UCSD-AML1 (cell line): ENCODE measurements around the gene C16orf92.

Experiments used
- DNase-seq: peaks from one replicate; lab custom pipeline; 2025; ENCODE audit not compliant: unreplicated experiment; lab: John Stamatoyannopoulos, UW

C16orf92 gene

DNA sequence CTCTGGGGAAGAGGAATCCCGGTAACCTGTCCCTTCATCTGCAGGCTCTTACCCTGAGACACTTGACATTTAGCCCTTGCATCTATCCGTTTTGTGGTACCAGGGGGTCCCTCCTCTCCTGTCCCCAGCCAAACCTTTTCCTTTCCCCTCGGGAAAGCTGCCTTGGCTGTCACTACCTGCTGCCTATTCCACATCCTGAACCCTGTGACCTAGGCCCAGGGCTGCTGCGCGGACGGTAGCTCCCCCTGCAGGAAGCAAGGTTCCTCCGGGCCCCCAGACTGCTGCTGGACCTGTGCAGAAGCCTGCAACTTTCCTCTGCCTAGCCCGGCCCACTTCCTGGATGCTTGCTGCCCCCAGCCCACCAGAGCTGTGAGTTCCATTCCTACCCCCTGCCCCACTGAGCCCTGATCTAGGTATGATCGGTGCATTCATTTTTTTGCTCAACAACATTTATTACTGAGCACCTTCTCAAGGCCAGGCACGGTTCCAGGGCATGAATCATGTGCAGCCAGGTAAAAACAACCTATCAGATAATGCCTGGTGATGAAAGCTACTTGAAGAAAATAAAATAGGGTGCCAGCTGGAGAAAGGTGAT, 32.1 kb downstream of the C16orf92 start:
- DNase-seq, result peak; percentile 65

DNA sequence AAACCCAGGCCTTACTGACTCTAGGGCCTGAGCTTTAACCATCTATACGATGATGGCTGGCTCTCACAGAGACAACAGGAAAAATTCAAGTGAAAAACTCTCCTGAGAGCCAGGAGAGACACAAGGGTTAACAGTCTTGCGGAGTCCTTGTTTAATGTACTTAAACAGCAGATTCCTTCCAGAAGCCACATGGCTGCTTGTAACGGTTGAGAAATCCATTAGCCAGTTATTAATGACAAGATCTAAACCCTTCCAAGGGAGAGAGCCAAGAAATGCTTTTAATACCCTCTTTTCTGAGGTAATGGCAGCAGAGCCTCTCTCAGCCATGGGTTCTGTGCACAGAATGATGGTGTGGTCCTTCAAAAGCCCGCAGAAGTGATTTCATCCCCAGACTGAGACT, 37.3 kb downstream of the C16orf92 start:
- DNase-seq, result no peak

DNA sequence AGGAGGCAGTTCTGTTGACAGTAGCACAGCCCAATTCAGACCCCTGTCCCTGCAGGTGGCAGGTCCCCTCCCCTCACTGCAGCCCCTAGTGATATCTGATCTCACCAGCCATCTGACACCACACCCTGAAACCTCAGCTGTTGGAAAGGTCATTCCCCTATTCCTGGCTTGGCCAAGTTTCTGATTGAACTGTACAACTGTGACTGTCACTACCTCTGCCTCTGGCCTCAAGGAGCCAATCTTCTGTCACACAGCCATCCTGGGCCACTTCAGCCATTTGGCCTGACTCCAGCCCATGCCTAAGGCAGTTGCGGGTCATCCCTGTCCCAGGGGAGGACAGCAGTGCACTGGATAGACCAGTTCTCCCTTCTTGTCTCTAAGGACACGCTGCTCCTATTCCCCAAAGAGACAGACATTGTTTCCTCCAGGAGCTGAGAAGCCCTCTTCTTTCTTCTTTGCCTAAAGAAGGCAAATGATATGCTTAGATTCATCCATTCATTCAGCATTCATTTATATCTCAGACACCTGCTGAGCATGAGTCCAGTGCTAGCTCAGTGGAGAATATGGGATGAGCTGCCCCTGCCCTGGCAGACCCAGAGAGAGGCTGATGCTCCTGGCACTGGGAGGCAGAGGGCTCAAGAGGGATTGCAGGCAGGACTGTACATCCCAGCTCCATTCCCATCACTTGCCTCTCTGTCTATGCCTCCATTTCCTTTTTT, 38.0 kb downstream of the C16orf92 start:
- no peak for DNase-seq

DNA sequence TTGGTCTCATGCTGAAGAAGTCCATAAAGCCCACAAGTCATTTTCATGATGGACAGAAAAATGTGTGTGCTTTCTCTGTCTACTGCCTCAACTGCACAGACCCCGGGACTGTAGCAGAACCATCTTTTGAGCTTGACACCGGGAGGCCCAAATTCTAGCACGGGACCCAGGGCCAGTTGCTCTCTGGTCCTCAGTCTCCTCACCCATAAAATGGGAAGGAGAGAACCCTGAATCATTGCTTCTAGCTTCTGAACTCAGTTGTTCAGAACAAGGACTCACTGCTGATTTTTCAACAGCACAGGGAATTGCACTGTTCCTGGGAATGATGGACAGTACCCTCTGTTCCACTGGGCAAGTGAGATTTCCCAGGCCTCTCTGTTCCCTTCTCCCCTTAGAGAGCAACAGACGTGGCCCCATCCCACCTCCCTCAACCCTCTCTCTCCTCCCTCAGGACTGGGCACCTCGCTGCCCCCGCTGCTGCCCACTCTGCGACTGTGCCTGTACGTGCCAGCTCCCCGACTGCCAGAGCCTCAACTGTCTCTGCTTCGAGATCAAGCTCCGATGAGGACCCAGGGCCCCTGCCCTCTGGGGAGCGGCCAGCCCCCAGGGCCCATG, 40.4 kb downstream of the C16orf92 start:
- DNase-seq, result no peak

DNA sequence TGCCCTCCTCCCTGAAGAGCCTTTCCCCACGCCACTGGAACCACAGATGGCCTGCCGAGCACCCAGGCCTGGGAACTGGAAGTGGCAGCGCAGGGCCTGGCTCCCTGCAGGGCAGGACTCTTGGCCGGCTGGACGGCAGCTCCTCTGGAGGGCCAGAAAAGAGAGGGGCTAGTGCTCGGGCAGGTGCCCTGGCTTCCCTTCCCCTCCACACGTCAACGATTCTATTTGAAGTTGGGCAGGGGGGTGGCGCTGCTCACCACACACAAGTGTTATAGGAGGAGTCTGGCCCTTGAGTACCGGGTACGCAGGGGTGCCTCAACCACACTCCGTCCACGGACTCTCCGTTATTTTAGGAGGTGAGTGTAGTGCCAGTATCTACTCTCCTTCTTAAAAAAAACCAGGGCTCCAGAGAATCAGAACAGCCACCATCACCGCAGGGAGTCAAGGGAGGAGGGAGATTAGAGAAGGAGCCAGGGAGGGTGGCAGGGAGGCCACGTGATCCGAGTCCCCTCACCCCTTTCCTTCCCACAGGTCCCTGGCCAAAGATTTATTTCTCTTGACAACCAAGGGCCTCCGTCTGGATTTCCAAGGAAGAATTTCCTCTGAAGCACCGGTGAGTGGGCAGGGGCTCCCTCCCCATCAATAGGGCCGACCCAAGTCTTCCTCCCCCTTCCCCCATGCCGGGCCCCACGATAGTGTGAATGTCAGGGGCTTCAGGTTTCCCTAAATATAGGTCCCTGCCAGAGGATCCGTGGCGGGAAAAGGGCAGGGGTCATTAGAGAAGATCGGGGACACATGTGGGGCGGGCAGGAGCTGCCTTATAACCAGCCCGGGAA, 41.1 kb downstream of the C16orf92 start:
- peak; percentile 78 for DNase-seq

DNA sequence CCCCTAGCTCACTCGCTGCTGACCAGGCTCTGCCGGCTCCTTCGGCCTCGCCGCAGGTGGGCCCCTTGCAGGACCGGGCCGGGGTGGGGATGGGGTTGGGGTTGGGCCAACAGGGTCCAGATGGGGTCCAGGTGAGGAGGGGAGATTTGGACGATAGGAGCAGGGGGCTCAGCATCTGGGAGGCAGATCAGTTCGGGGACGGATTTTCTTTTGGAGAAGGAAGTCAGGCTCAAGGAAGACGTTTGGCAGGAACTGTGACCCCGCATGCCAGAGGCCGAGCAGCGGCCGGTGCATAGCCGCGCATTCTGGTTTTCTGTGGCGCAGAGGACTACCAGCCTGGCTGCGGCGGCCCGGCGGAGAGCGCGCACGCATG, 41.7 kb downstream of the C16orf92 start:
- no peak for DNase-seq

DNA sequence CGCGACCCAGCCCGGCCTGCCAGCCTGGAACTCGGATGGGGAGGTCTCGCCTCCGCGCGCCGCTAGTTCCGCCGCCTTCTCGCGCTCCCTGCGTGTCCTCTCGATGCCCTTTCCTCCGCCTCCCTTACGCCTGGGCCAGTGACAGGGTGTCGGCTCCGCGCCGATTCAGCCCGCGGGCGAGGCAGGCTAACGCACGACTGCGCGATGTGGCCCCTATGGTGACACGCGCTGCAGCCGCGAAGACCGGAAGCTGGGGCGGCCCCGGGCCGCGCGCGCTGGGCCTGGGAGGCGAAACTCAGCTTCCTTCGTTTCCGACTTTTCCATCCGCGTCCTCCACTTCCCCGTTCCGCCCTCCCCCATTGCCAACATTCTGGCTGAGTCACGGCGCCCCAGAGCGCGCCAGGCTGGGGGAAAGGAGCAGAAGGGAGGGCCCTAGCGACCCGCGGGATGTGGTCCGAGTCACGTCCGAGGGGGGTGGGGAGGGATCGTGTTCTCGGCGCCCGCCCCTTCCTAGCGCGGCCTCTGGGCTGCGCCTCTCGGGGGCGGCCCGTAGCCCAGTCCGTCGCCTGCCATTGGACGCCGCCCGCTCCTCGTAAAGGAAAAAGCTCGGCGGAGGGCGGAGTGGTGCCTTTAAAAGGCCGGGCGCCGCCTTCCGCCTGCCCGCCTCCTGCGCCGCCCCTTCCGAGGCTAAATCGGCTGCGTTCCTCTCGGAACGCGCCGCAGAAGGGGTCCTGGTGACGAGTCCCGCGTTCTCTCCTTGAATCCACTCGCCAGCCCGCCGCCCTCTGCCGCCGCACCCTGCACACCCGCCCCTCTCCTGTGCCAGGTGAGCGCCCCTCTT, 42.3 kb downstream of the C16orf92 start, which contains the start of gene ALDOA:
ALDOA (plus strand) TSS at position 659 of the 841 bp plus-strand sequence. CDS start 1,138 bp downstream, outside the sequence.
- DNase-seq, result peak; percentile 99

DNA sequence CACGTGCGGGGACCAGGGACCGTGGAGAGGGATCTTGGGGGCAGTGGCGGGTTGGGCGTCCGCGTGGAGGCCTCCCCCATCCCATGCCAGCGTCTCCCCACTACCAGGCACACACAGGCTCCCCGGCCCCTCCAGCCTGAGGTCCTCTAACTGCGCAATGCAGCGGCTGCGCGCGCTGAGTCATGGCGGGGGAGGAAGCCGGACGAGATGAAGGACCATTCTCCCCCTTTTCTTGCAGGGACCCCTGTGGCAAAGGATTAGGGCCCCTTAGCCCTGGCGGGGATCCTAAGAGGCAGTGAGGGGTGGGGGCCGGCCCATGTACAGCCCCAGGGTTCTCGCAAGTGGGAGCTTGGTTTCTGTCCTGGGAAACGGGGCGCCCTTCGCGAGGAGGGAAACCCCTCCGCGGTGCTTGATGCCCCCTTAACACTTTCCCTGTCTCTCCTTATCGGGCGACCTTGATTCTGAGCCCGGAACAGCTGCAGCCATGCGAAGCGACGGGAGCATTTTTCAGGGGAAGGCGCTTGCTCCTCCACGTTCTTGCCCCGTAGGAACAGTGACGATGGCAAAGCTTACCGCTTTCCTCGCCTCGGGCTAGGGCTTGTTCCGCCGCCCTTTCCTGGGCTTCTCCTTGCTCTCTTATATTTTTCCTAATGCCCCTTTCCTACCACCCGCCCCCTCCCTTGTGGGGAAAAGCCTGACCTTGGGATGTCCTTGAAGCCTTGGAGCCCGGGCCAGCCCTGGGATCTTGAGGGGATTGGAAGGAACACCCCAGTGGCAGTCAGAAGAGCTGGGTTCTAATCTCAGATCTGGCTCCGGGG, 43.2 kb downstream of the C16orf92 start:
- DNase-seq, result peak; percentile 61

DNA sequence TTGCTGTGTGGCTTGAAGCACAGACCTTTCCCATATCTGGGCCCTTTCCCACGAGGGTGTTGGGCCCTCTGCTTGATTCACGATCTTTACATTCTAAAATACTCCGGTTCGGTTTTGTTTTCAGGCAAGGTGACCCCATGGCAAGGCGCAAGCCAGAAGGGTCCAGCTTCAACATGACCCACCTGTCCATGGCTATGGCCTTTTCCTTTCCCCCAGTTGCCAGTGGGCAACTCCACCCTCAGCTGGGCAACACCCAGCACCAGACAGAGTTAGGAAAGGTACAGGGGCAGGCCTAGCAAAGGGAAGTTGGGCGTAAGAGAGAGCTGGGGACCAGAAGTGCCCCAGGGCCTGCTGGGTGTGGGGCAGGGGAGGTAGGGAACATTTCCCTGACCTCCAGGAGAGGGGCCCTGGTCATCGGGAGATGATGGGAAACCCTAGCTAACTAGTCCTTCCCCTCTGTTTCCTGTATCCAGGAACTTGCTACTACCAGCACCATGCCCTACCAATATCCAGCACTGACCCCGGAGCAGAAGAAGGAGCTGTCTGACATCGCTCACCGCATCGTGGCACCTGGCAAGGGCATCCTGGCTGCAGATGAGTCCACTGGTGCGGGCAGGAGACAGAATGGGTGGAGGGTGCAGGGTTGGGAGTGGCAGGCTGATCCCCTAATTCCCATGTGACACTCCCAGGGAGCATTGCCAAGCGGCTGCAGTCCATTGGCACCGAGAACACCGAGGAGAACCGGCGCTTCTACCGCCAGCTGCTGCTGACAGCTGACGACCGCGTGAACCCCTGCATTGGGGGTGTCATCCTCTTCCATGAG, 44.0 kb downstream of the C16orf92 start:
- DNase-seq, result no peak

DNA sequence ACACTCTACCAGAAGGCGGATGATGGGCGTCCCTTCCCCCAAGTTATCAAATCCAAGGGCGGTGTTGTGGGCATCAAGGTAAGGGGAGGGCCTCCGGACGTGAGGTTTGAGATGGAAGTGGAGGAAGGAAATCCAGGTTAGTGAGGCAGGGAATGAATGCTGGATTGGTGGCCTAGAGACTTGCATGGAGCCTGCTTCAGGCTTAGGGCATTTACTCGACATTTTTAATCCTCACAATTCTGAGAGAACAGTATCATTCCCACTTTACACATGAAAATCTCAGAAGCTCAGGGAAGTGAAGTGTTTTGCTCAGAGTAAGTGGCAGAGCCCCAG, 44.6 kb downstream of the C16orf92 start:
- no peak for DNase-seq

DNA sequence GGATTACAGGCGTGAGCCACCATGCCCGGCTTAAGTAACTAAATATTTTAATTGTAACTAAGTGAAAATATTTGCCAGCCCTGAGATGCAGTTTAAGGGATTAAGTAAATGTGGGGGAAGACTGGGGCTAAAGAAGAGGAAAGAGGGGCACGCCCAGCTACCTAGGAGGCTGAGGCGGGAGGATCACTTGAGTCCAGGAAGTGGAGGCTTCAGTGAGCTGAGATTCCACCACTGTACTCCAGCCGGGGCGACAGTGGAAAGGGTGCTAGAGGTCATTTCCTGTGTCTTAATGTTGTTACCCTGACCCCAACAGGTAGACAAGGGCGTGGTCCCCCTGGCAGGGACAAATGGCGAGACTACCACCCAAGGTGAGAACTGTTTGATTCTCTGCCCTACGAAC, 45.3 kb downstream of the C16orf92 start:
- DNase-seq, result no peak

DNA sequence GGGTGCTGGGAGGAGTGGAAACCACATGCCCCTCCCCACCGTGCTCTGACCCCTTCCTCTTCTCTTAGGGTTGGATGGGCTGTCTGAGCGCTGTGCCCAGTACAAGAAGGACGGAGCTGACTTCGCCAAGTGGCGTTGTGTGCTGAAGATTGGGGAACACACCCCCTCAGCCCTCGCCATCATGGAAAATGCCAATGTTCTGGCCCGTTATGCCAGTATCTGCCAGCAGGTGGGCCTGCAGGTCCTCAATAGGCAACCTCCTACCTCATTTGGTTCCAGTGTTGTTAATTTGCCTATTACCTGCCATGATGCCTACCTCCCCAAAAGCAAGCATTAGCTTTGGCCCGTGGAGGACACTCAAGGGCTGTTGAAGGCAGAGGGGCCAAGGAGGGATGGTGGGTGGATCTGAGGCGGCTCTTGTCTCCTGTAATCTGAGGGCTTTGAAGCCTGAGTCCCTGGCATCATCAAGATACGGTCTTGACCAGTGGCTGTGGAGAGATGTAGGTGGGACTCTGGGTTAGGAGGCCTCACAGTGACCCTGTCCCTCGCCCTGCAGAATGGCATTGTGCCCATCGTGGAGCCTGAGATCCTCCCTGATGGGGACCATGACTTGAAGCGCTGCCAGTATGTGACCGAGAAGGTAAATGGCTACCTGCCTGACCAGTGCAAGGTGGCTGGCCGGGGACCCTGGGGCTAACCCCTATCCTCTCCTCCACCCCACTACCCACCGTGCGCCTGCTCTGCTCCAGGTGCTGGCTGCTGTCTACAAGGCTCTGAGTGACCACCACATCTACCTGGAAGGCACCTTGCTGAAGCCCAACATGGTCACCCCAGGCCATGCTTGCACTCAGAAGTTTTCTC, 46.0 kb downstream of the C16orf92 start:
- DNase-seq, result peak; percentile 41

DNA sequence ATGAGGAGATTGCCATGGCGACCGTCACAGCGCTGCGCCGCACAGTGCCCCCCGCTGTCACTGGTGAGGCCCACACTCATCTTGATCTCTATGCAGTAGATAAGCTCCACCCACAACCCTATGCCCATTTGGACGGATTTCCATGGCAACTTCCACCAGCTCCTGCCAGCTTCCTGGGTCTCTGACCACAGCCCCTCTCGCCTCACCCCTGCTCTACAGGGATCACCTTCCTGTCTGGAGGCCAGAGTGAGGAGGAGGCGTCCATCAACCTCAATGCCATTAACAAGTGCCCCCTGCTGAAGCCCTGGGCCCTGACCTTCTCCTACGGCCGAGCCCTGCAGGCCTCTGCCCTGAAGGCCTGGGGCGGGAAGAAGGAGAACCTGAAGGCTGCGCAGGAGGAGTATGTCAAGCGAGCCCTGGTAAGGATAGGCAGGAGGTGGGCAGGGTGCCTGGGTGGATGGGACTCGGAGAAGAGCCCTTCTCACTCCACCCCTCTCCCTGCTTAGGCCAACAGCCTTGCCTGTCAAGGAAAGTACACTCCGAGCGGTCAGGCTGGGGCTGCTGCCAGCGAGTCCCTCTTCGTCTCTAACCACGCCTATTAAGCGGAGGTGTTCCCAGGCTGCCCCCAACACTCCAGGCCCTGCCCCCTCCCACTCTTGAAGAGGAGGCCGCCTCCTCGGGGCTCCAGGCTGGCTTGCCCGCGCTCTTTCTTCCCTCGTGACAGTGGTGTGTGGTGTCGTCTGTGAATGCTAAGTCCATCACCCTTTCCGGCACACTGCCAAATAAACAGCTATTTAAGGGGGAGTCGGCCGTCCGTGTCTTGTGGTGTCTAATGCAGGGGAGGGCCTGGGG, 46.8 kb downstream of the C16orf92 start:
- no peak for DNase-seq

DNA sequence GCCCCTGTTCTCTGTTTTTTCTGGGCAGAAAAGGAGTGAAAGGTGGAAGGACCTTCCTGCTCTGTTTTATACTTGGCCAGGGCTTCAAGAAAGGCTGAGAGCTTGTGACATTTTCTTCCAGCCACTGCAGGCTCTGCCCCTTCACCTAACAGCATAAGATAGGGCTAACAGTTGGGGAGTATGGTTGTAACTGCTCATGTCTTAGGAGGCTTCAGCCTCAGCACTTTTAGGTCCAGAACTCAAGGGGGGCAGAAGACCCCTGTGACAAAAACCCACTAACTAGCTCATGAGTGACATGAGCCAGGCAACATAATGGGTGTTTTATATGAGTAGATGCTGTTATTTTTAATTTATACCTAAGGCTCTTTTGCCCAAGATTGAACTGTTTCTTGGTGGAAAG, 47.5 kb downstream of the C16orf92 start:
- no peak for DNase-seq
